Mesenchymal stem cell (in vitro differentiated cells and primary cell): Measurements from ENCODE around the gene JMJD6.
"Not testable (repeated sequence)": the region's sequence is repeated elsewhere in the genome, so short reads cannot be mapped to it uniquely, and the experiment has no call there.

Experiments
- DNase-seq: peaks from one replicate; pipeline ENCODE4 v3.0.0-alpha.2; 2013
- H2AFZ ChIP-seq: one replicate; pipeline ENCODE4 v1.6.1; 2013; ENCODE audit warnings: low read depth, mild to moderate bottlenecking, control low read depth, inconsistent platforms, low read length, moderate library complexity
- H2AK5ac ChIP-seq: 2 replicates; pipeline ENCODE4 v1.6.1; 2013; ENCODE audit warnings: low read length, moderate library complexity, mild to moderate bottlenecking, inconsistent platforms; ENCODE audit not compliant: severe bottlenecking
- H2BK120ac ChIP-seq: one replicate; pipeline ENCODE4 v1.6.1; 2013; ENCODE audit warnings: low read depth, mild to moderate bottlenecking, inconsistent platforms, low read length, moderate library complexity
- H2BK12ac ChIP-seq, 2 experiments: one replicate each; pipeline ENCODE4 v1.6.1; 2013; ENCODE audit warnings: inconsistent platforms in 2 of 2, low read length in 2 of 2, mild to moderate bottlenecking in 2 of 2, moderate library complexity in 2 of 2, control low read depth in 1 of 2
- H2BK15ac ChIP-seq: one replicate; pipeline ENCODE4 v1.6.1; 2013; ENCODE audit warnings: mild to moderate bottlenecking, low read depth, inconsistent platforms; ENCODE audit not compliant: poor library complexity, severe bottlenecking
- H2BK5ac ChIP-seq: 2 replicates; pipeline ENCODE4 v1.6.1; 2013; ENCODE audit warnings: low read depth, mild to moderate bottlenecking, low read length, control low read depth, inconsistent platforms; ENCODE audit not compliant: poor library complexity, severe bottlenecking
- H3K14ac ChIP-seq, 2 experiments: one replicate each; pipeline ENCODE4 v1.6.1; 2013; ENCODE audit warnings: inconsistent platforms in 2 of 2, low read length in 2 of 2, control low read depth in 1 of 2, mild to moderate bottlenecking in 1 of 2, moderate library complexity in 1 of 2
- H3K18ac ChIP-seq, 2 experiments: one replicate each; pipeline ENCODE4 v1.6.1; 2013; ENCODE audit warnings: inconsistent platforms in 2 of 2, low read length in 2 of 2, control low read depth in 1 of 2, low read depth in 1 of 2, mild to moderate bottlenecking in 1 of 2
- H3K23ac ChIP-seq, 2 experiments: one replicate each; pipeline ENCODE4 v1.6.1; 2013; ENCODE audit warnings: inconsistent platforms in 2 of 2, low read length in 2 of 2, mild to moderate bottlenecking in 2 of 2, moderate library complexity in 2 of 2, control low read depth in 1 of 2
- H3K27ac ChIP-seq: 2 replicates; pipeline ENCODE4 v1.5.1; 2013; ENCODE audit warnings: mild to moderate bottlenecking, moderate library complexity, low read length, control low read depth, inconsistent platforms; ENCODE audit not compliant: poor library complexity, severe bottlenecking
- H3K27me3 ChIP-seq, 2 experiments: 2 replicates each; pipeline versions ENCODE4 v1.6.1 to v1.7.0; 2013; ENCODE audit warnings: low read length in 2 of 2, mild to moderate bottlenecking in 2 of 2, moderate library complexity in 2 of 2, control low read depth in 1 of 2, inconsistent platforms in 1 of 2; ENCODE audit not compliant: control insufficient read depth in 1 of 2, insufficient read depth in 1 of 2
- H3K36me3 ChIP-seq, 2 experiments: 2 replicates each; pipeline versions ENCODE4 v1.6.1 to v1.7.0; 2013; ENCODE audit warnings: low read length in 2 of 2, control low read depth in 1 of 2, inconsistent platforms in 1 of 2, low read depth in 1 of 2, mild to moderate bottlenecking in 1 of 2; ENCODE audit not compliant: insufficient read depth in 2 of 2, control insufficient read depth in 1 of 2
- H3K4ac ChIP-seq, 2 experiments: one replicate each; pipeline ENCODE4 v1.6.1; 2013; ENCODE audit warnings: inconsistent platforms in 2 of 2, low read length in 2 of 2, mild to moderate bottlenecking in 2 of 2, moderate library complexity in 2 of 2, control low read depth in 1 of 2, low read depth in 1 of 2
- H3K4me1 ChIP-seq: 2 replicates; pipeline ENCODE4 v1.6.1; 2013; ENCODE audit warnings: low read depth, low read length, control low read depth; ENCODE audit not compliant: control insufficient read depth, insufficient read depth
- H3K4me2 ChIP-seq: 2 replicates; pipeline ENCODE4 v1.6.1; 2013; ENCODE audit warnings: low read length, mild to moderate bottlenecking, inconsistent platforms; ENCODE audit not compliant: poor library complexity, severe bottlenecking
- H3K4me3 ChIP-seq, 2 experiments: 2 replicates each; pipeline versions ENCODE4 v1.5.1 to v1.7.0; 2013; ENCODE audit warnings: low read length in 2 of 2, mild to moderate bottlenecking in 2 of 2, control low read depth in 1 of 2, low read depth in 1 of 2; ENCODE audit not compliant: insufficient read depth in 1 of 2
- H3K79me1 ChIP-seq: replicated peaks from 2 replicates; pipeline ENCODE4 v1.6.1; 2013; ENCODE audit warnings: mild to moderate bottlenecking, control low read depth, low read length, inconsistent platforms; ENCODE audit not compliant: poor library complexity, severe bottlenecking
- H3K9ac ChIP-seq: 2 replicates; pipeline ENCODE4 v1.7.0; 2013; ENCODE audit warnings: mild to moderate bottlenecking, low read length, moderate library complexity
- H3K9me3 ChIP-seq: 2 replicates; pipeline ENCODE4 v1.7.0; 2013; ENCODE audit warnings: mild to moderate bottlenecking, low read length; ENCODE audit not compliant: control insufficient read depth
- H4K8ac ChIP-seq: one replicate; pipeline ENCODE4 v1.6.1; 2013; ENCODE audit warnings: inconsistent platforms, mild to moderate bottlenecking, low read length, moderate library complexity
- H4K91ac ChIP-seq: one replicate; pipeline ENCODE4 v1.6.1; 2013; ENCODE audit warnings: mild to moderate bottlenecking, low read length, inconsistent platforms
- WGBS: methylation state at CpG from one replicate; pipeline ENCODE4 v1.1.7; 2013; ENCODE audit warnings: mixed read lengths; 5-methylcytosine and 5-hydroxymethylcytosine counted together

JMJD6 gene

DNA sequence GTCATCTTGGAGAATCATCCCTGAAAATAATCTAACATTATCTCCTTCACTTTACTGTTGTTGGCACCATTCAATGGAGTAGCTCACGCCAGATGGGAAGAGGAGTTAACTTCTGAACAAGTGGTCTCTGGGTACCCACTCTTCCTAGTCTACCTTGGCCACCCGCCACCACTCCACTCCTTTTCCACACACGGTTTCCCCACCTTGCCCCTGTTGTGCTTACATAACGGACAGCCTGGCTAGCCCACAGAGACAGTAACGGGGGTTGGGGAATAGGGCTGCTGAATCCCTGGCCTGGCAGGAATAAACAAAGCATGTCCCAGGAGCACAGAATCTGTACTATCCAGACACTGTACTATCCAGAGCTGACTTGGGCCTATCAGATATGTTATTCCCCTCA, 12.1 kb downstream of the JMJD6 start:
- Histone ChIP-seq H2AFZ (no peak overlapping the region), H3K79me1 (peaks cover 23% of the 10 kb centered on the region), H4K8ac (no peak overlapping the region), H3K9me3 (no peaks in the 10 kb centered on the region), H3K27me3 (no peaks in the 10 kb centered on the region), H2AK5ac (peak overlapping the region; percentile 66), H3K9ac (peak overlapping the region; percentile 67), H3K14ac (no peak overlapping the region), H3K18ac (no peak overlapping the region), H3K4me1 (peaks cover 17% of the 10 kb centered on the region), H3K23ac (no peak overlapping the region), H2BK12ac (peak overlapping the region; percentile 35 to 38), H2BK5ac (no peak overlapping the region), H3K4me2 (no peak overlapping the region), H3K4ac (no peak overlapping the region), H3K36me3 (peaks cover 37 to 53% of the 10 kb centered on the region in 2 experiments), H3K4me3 (no peak overlapping the region), H2BK120ac (no peak overlapping the region), H4K91ac (no peak overlapping the region), H3K27ac (no peak overlapping the region), H2BK15ac (no peak overlapping the region)
- DNase-seq = no peak
- 72% methylated on average over 5 of the region's 5 CpGs for WGBS

DNA sequence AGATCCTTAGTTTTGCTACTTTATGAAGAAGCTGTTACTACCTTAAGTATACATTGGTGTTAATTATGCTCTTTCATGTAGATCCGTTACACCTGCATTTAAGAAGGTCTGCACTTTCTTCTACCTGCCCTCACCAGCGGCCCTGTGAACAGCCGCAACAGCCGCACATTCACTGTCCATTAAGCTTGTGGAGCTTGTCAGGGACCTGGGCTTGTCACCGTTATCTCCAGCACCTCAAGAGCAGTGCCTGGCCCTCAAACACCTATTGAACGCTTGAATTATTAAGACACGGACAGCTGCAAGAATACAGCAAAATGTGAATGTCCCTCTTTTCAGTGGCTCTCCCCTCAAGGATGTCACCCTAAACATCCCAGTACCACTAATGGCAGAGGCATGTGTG, 12.6 kb downstream of the JMJD6 start:
- H3K9me3 ChIP-seq = no peaks in the 10 kb centered on the region
- no peak overlapping the region for H3K18ac ChIP-seq
- no peak overlapping the region for H3K14ac ChIP-seq
- no peaks in the 10 kb centered on the region for H3K27me3 ChIP-seq
- no peak overlapping the region for H4K91ac ChIP-seq
- no peak overlapping the region for H2BK12ac ChIP-seq
- peak overlapping the region; percentile 41 for H2AK5ac ChIP-seq
- H2BK5ac ChIP-seq = no peak overlapping the region
- H2BK15ac ChIP-seq = no peak overlapping the region
- peaks cover 34 to 47% of the 10 kb centered on the region in 2 experiments for H3K36me3 ChIP-seq
- no peak overlapping the region for H3K4me2 ChIP-seq
- H3K4me1 ChIP-seq = peaks cover 19% of the 10 kb centered on the region
- H2BK120ac ChIP-seq = no peak overlapping the region
- H3K4ac ChIP-seq = no peak overlapping the region
- DNase-seq = no peak
- no peak overlapping the region for H3K9ac ChIP-seq
- no peak overlapping the region for H3K27ac ChIP-seq
- no peak overlapping the region for H3K4me3 ChIP-seq
- H3K79me1 ChIP-seq = peaks cover 22% of the 10 kb centered on the region
- H3K23ac ChIP-seq = no peak overlapping the region
- H2AFZ ChIP-seq = no peak overlapping the region
- 95% methylated on average over 7 of the region's 7 CpGs for WGBS
- no peak overlapping the region for H4K8ac ChIP-seq

GRCh38 chr17:76712321-76712720, 14.1 kb downstream of the JMJD6 start:
- not testable (repeated sequence) for H2AFZ ChIP-seq, H2BK15ac ChIP-seq, H2BK120ac ChIP-seq, H2BK12ac ChIP-seq, H2BK5ac ChIP-seq, H3K4ac ChIP-seq, H3K27ac ChIP-seq, DNase-seq, H3K18ac ChIP-seq, H3K27me3 ChIP-seq, H3K23ac ChIP-seq, H2AK5ac ChIP-seq, H3K4me2 ChIP-seq, H3K4me3 ChIP-seq, H3K9ac ChIP-seq, H4K8ac ChIP-seq, H3K9me3 ChIP-seq, H4K91ac ChIP-seq, H3K14ac ChIP-seq
- WGBS = 89% methylated on average over 7 of the region's 7 CpGs
- Histone ChIP-seq H3K4me1 (peaks cover 29% of the 10 kb centered on the region), H3K79me1 (peaks cover 15% of the 10 kb centered on the region), H3K36me3 (peaks cover 21 to 34% of the 10 kb centered on the region in 2 experiments)

GRCh38 chr17:76710863-76711611, 15.4 kb downstream of the JMJD6 start, which contains the start of gene MXRA7:
TSS of gene MXRA7 (minus strand) at chr17:76710965. CDS start at chr17:76710946, 19 bp downstream.
- Histone ChIP-seq H3K27ac (peak within 1 kb of the TSS; percentile 98), H3K4ac (peak within 1 kb of the TSS; percentile 75 to 93), H2BK12ac (peak within 1 kb of the TSS; percentile 15 to 98), H3K23ac (peak within 1 kb of the TSS in 1 of 2 experiments; percentile 99), H2BK120ac (peak within 1 kb of the TSS; percentile 74), H3K4me3 (peak within 1 kb of the TSS; percentile 84), H4K8ac (peak within 1 kb of the TSS; percentile 79), H4K91ac (peak within 1 kb of the TSS; percentile 55), H3K36me3 (peaks cover 26 to 29% of the 10 kb centered on the region in 2 experiments), H3K9ac (peak within 1 kb of the TSS; percentile 94), H2BK5ac (peak within 1 kb of the TSS; percentile 57), H3K4me2 (peak within 1 kb of the TSS; percentile 90), H3K9me3 (no peaks in the 10 kb centered on the region), H3K4me1 (peaks cover 29% of the 10 kb centered on the region), H3K79me1 (peaks cover 15% of the 10 kb centered on the region), H3K14ac (peak within 1 kb of the TSS; percentile 76 to 96), H2AK5ac (peak within 1 kb of the TSS; percentile 95), H3K18ac (peak within 1 kb of the TSS; percentile 9 to 99), H3K27me3 (no peaks in the 10 kb centered on the region), H2AFZ (no peak within 1 kb of the TSS), H2BK15ac (peak within 1 kb of the TSS; percentile 54)
- DNase-seq = peak; percentile 74
- WGBS = 3% methylated on average over 42 of the region's 56 CpGs
